NT2/D1 (cell line): ENCODE data around the gene CACNA2D3.

Experiments used
- DNase-seq: peaks from one replicate; pipeline ENCODE4 v3.0.0-alpha.2; 2011; ENCODE audit warnings: low read depth, low spot score
- H3K27me3 ChIP-seq: 2 replicates; pipeline ENCODE4 v1.6.0; 2011; ENCODE audit warnings: mild to moderate bottlenecking; ENCODE audit not compliant: insufficient read length, insufficient read depth
- H3K36me3 ChIP-seq: 2 replicates; pipeline ENCODE4 v1.6.1; 2011; ENCODE audit warnings: mild to moderate bottlenecking, low read length, mixed read lengths; ENCODE audit not compliant: insufficient read depth, insufficient read length
- H3K4me1 ChIP-seq: 2 replicates; pipeline ENCODE4 v1.5.1; 2011; ENCODE audit not compliant: insufficient read depth, insufficient read length
- H3K4me3 ChIP-seq: 2 replicates; pipeline ENCODE4 v1.5.1; 2011; ENCODE audit warnings: low read depth; ENCODE audit not compliant: insufficient read length
- H3K9ac ChIP-seq: 2 replicates; pipeline ENCODE4 v1.6.0; 2011; ENCODE audit warnings: low read depth; ENCODE audit not compliant: insufficient read length
- H3K9me3 ChIP-seq: 2 replicates; pipeline ENCODE4 v1.5.1; 2011; ENCODE audit warnings: mild to moderate bottlenecking, low read length; ENCODE audit not compliant: insufficient read depth
- SUZ12 ChIP-seq: IDR thresholded peaks from 2 replicates; pipeline ENCODE4 v1.6.1; 2011; ENCODE audit not compliant: insufficient read length, insufficient read depth; ENCODE audit errors: extremely low read depth
- YY1 ChIP-seq: IDR thresholded peaks from 2 replicates; pipeline ENCODE4 v1.6.1; 2011; ENCODE audit not compliant: insufficient read length, insufficient read depth
- ZNF274 ChIP-seq: IDR thresholded peaks from 2 replicates; pipeline ENCODE4 v1.6.1; 2011; ENCODE audit warnings: mild to moderate bottlenecking, low read depth, low read length

CACNA2D3 gene

DNA sequence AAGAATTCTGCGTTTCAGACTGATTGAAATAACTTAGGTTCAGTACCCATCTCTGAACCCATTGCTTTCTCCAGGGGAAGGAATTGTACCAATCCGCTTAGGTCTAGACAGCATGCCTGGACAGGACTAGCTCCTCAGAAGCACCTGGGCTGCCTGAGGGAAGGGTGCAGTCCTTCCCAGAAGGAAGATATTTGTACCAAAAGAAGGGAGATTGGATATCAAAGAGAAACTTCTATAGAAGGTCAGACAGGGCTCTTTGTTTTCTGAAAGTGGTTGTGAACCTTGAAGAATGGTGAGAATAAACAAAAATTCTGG, 939.3 kb downstream of the CACNA2D3 start:
- no peak overlapping the region for H3K9ac ChIP-seq
- no peak overlapping the region for H3K4me3 ChIP-seq
- H3K4me1 ChIP-seq, result peaks cover 2% of the 10 kb centered on the region
- DNase-seq, result no peak
- H3K9me3 ChIP-seq, result no peaks in the 10 kb centered on the region
- H3K27me3 ChIP-seq, result no peaks in the 10 kb centered on the region
- no peaks in the 10 kb centered on the region for H3K36me3 ChIP-seq
- TF ChIP-seq YY1, result no peak
- no peak for TF ChIP-seq ZNF274
- TF ChIP-seq SUZ12, result no peak

GRCh38 chr3:55064164-55064563, 941.8 kb downstream of the CACNA2D3 start:
- no peak for TF ChIP-seq SUZ12
- no peak for TF ChIP-seq YY1
- no peak for TF ChIP-seq ZNF274
- H3K9me3 ChIP-seq, result no peaks in the 10 kb centered on the region
- H3K4me3 ChIP-seq, result no peak overlapping the region
- H3K4me1 ChIP-seq, result peaks cover 2% of the 10 kb centered on the region
- DNase-seq, result no peak
- no peak overlapping the region for H3K9ac ChIP-seq
- no peaks in the 10 kb centered on the region for H3K36me3 ChIP-seq
- H3K27me3 ChIP-seq, result no peaks in the 10 kb centered on the region

DNA sequence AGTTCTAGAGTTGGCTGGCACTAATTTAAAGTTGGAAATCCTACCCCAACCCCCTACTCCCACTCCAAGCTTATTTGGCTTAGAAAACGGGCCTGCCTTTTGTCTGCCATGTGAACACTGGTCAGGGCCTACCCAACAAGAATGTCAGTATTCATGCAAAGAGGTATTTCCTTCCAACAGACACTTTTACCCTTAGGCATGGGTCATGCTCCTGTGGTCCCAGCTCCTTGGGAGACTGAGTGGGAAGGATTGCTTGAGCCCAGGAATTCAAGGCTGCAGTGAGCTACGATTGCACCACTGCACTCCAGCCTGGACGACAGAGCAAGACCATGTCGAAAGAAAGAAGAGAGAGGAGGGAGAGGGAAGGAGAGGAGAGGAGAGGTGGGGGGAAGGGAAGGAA, 943.0 kb downstream of the CACNA2D3 start:
- Histone ChIP-seq H3K27me3 (no peaks in the 10 kb centered on the region), H3K9ac (no peak overlapping the region), H3K36me3 (no peaks in the 10 kb centered on the region), H3K9me3 (no peaks in the 10 kb centered on the region), H3K4me3 (no peak overlapping the region), H3K4me1 (peaks cover 2% of the 10 kb centered on the region)
- TF ChIP-seq ZNF274 (no peak), SUZ12 (no peak), YY1 (no peak)
- no peak for DNase-seq

DNA sequence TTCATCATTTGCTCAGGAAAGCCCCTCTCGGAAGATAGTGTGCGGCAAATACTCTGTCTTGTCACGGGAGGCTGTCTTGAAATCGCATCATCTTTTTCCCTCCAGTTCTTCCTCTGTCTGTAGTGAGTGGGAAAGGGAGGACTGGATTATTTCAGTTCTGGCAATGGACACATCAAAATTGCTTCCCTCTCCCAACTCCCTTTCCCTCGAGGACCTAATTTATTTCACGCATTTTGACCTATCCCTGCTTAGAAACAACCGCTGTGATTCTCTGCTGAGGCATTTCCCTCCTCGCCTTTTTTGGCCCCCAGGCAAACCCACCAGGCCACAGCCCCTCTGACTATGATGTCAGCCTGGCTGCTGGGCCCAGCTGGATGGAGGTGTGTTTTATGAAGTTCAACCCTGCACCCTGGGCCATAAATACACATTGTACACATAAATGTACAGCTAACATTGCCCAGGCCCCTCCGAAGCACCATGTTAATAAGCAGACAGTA, 944.2 kb downstream of the CACNA2D3 start:
- H3K27me3 ChIP-seq, result no peaks in the 10 kb centered on the region
- TF ChIP-seq ZNF274 (no peak), SUZ12 (no peak)
- peaks cover 2% of the 10 kb centered on the region for H3K4me1 ChIP-seq
- H3K9me3 ChIP-seq, result no peaks in the 10 kb centered on the region
- no peak overlapping the region for H3K9ac ChIP-seq
- no peak overlapping the region for H3K4me3 ChIP-seq
- no peaks in the 10 kb centered on the region for H3K36me3 ChIP-seq
- DNase-seq, result no peak

DNA sequence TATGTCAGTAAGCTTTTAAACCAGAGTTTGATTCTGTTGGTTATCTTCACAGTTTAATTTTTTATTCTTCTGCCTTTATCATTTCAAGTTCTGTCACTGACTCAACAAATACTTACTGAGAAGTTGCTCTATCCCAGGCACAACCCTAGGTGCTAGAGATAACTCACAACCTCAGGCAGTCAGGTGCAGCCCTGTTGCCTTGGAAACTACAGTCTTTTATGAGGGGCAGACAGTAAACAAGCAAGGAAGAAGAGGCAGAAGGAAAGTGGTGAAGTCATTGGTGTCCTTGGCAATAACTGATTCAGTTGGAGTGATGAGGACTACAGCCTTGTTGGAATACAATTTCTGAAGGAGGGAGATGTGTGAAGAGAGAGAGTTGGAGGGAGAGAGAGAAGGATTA, 947.6 kb downstream of the CACNA2D3 start:
- H3K4me3 ChIP-seq, result no peak overlapping the region
- no peaks in the 10 kb centered on the region for H3K36me3 ChIP-seq
- TF ChIP-seq SUZ12 (no peak), YY1 (no peak)
- H3K27me3 ChIP-seq, result no peaks in the 10 kb centered on the region
- H3K9ac ChIP-seq, result no peak overlapping the region
- H3K4me1 ChIP-seq, result no peaks in the 10 kb centered on the region
- DNase-seq, result no peak
- H3K9me3 ChIP-seq, result no peaks in the 10 kb centered on the region

DNA sequence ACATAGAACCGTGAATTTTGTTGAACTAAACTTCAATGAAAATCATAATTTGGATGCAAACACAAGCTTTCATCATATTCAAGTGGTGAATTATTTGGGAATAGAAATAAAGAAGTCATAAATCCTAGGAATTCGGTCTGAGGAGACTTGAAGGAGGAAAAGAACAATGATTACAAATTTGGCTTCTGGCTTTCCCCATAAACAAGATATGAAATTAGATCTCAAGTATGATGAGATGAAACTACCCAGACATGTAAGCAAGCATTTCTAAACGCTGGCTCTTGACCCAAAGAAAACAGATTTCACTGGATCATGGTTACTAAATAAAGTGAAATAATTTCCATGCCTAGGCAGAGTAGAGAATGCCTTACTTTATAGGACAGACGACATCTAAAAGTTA, 952.4 kb downstream of the CACNA2D3 start:
- DNase-seq, result no peak
- Histone ChIP-seq H3K4me3 (no peak overlapping the region), H3K9me3 (no peaks in the 10 kb centered on the region), H3K27me3 (no peaks in the 10 kb centered on the region), H3K36me3 (no peaks in the 10 kb centered on the region), H3K4me1 (no peaks in the 10 kb centered on the region), H3K9ac (no peak overlapping the region)
- no peak for TF ChIP-seq ZNF274

DNA sequence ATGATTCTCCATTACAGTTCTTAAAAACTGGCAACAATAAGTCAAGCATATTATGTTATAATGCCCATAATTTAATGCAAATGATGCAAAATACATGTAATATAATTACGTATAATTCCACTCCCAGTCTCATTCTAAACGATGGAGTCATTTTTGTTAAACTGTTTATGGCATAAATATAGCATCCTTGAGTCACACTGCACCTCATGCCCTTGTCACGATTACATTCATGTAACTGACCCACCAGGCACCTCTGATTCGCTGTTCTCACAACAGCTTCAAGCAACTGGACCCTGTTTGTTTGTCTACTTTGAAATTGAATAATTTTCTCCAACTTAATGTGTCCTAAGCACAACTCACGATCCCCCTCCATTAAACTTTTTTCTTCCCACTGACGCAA, 953.5 kb downstream of the CACNA2D3 start:
- no peaks in the 10 kb centered on the region for H3K9me3 ChIP-seq
- H3K36me3 ChIP-seq, result no peaks in the 10 kb centered on the region
- no peaks in the 10 kb centered on the region for H3K4me1 ChIP-seq
- no peak overlapping the region for H3K4me3 ChIP-seq
- DNase-seq, result no peak
- TF ChIP-seq SUZ12 (no peak), YY1 (no peak), ZNF274 (no peak)
- H3K27me3 ChIP-seq, result no peaks in the 10 kb centered on the region
- no peak overlapping the region for H3K9ac ChIP-seq

DNA sequence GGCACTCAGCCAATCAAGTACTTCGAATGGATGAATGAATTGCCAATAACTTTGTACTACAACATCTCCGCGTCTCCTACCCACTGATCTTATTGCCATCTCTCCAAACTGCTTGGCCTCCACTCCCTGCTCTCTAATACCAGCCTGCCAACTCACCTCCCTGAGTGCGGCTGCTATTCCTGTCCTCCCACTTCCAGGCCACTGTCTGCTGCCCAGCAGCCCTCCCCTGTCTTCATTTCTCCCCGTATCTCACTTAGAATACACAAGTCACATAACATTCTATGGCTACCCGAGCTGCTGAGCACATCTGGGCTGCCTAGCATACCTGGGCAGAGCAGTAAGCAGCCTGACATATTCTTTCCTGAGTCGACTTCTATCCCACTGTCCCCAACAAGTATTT, 955.4 kb downstream of the CACNA2D3 start:
- H3K4me1 ChIP-seq, result no peaks in the 10 kb centered on the region
- H3K36me3 ChIP-seq, result no peaks in the 10 kb centered on the region
- no peak for TF ChIP-seq ZNF274
- no peak for TF ChIP-seq SUZ12
- TF ChIP-seq YY1, result no peak
- no peak overlapping the region for H3K4me3 ChIP-seq
- no peaks in the 10 kb centered on the region for H3K9me3 ChIP-seq
- H3K27me3 ChIP-seq, result no peaks in the 10 kb centered on the region
- no peak overlapping the region for H3K9ac ChIP-seq
- DNase-seq, result no peak
